SK-N-SH (cell line): ENCODE measurements around the gene TMX1.

Experiments used
- EP300 ChIP-seq, 2 experiments: IDR thresholded peaks; 2 replicates each; pipeline versions ENCODE4 v1.4.0 to v1.6.1; 2012; ENCODE audit warnings: borderline replicate concordance in 1 of 2, low read depth in 1 of 2, low read length in 1 of 2
- FOSL2 ChIP-seq: IDR thresholded peaks from 2 replicates; pipeline ENCODE4 v1.4.0; 2012; ENCODE audit warnings: low read depth, mild to moderate bottlenecking, moderate library complexity, borderline replicate concordance
- GABPA ChIP-seq: IDR thresholded peaks from 2 replicates; pipeline ENCODE4 v1.4.0; 2012; ENCODE audit warnings: low read depth, mild to moderate bottlenecking
- MEF2A ChIP-seq: IDR thresholded peaks from 2 replicates; pipeline ENCODE4 v1.4.0; 2012; ENCODE audit warnings: low read depth, borderline replicate concordance
- MXI1 ChIP-seq: IDR thresholded peaks from 2 replicates; pipeline ENCODE4 v1.6.1; 2012; ENCODE audit warnings: mild to moderate bottlenecking, low read depth, low read length, improper control_type of control experiment
- POLR2AphosphoS5 ChIP-seq: IDR thresholded peaks from 2 replicates; pipeline ENCODE4 v1.6.1; 2012; ENCODE audit warnings: low read depth, low read length
- RAD21 ChIP-seq: IDR thresholded peaks from 2 replicates; pipeline ENCODE4 v1.6.1; 2012; ENCODE audit warnings: mild to moderate bottlenecking, low read length
- TAF1 ChIP-seq: IDR thresholded peaks from 2 replicates; pipeline ENCODE4 v1.6.1; 2012; ENCODE audit warnings: low read depth, mild to moderate bottlenecking, low read length, moderate library complexity, borderline replicate concordance
- YY1 ChIP-seq: IDR thresholded peaks from 2 replicates; pipeline ENCODE4 v1.4.0; 2012; ENCODE audit warnings: low read depth, mild to moderate bottlenecking
- TF ChIP-seq, protein P1 (sequence below): fragments of 200-600 bp; sonication (generic); IDR thresholded peaks from 2 replicates; pipeline ENCODE4 v1.6.1; 2017; ENCODE audit warnings: antibody characterized with exemption, mild to moderate bottlenecking, moderate library complexity
- TF ChIP-seq, protein P2 (sequence below): fragments of 150-350 bp; IDR thresholded peaks from 2 replicates; pipeline ENCODE4 v1.6.1; 2017; ENCODE audit warnings: antibody characterized with exemption, low read length, low read depth, borderline replicate concordance
- TF ChIP-seq, protein P3 (sequence below): IDR thresholded peaks from 2 replicates; pipeline ENCODE4 v1.4.0; 2012; ENCODE audit warnings: low read depth, borderline replicate concordance

DNA sequence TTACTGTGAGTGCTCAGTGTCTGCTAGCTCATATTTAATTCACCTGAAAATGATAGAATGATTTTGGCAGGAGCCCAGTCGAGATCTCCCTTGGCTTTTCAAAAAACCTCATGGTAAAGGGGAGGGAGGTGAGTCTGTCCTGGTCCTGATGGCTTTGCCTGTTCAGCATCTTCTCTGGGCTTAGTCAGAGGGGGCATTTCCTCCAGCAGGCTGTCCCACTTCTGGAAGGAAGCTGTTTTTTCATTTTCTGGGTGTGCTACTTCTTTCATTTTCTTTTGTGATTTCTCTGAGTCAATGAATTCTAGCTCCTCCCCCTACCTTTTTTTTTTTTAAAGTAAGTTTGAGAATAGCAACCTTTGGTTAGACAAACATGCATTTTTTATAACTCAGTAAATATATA is 58.8 kb downstream of the TMX1 start:
- TF ChIP-seq GABPA (no peak), MEF2A (no peak), FOSL2 (no peak), POLR2AphosphoS5 (no peak), MXI1 (no peak), YY1 (no peak), EP300 (IDR thresholded peaks at IDR 0.05; ENCODE audit: borderline replicate concordance in 1 of 2, low read depth in 1 of 2, low read length in 1 of 2) (no peak), RAD21 (no peak), TAF1 (no peak)
- TF ChIP-seq, protein P1, sequence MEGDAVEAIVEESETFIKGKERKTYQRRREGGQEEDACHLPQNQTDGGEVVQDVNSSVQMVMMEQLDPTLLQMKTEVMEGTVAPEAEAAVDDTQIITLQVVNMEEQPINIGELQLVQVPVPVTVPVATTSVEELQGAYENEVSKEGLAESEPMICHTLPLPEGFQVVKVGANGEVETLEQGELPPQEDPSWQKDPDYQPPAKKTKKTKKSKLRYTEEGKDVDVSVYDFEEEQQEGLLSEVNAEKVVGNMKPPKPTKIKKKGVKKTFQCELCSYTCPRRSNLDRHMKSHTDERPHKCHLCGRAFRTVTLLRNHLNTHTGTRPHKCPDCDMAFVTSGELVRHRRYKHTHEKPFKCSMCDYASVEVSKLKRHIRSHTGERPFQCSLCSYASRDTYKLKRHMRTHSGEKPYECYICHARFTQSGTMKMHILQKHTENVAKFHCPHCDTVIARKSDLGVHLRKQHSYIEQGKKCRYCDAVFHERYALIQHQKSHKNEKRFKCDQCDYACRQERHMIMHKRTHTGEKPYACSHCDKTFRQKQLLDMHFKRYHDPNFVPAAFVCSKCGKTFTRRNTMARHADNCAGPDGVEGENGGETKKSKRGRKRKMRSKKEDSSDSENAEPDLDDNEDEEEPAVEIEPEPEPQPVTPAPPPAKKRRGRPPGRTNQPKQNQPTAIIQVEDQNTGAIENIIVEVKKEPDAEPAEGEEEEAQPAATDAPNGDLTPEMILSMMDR: no peak
- TF ChIP-seq, protein P2, sequence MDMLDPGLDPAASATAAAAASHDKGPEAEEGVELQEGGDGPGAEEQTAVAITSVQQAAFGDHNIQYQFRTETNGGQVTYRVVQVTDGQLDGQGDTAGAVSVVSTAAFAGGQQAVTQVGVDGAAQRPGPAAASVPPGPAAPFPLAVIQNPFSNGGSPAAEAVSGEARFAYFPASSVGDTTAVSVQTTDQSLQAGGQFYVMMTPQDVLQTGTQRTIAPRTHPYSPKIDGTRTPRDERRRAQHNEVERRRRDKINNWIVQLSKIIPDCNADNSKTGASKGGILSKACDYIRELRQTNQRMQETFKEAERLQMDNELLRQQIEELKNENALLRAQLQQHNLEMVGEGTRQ: no peak
- TF ChIP-seq, protein P3, sequence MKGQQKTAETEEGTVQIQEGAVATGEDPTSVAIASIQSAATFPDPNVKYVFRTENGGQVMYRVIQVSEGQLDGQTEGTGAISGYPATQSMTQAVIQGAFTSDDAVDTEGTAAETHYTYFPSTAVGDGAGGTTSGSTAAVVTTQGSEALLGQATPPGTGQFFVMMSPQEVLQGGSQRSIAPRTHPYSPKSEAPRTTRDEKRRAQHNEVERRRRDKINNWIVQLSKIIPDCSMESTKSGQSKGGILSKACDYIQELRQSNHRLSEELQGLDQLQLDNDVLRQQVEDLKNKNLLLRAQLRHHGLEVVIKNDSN: no peak
